PC-9 (cell line): Measurements from ENCODE around the gene ENPP6.

Experiments
- CTCF ChIP-seq: fragments of 200-600 bp; sonication (generic); conservative IDR thresholded peaks from 2 replicates; pipeline ENCODE4 v1.6.1; 2017; ENCODE audit warnings: mixed run types, antibody characterized with exemption, mild to moderate bottlenecking, moderate library complexity
- EZH2 ChIP-seq: fragments of 200-600 bp; sonication (generic); IDR thresholded peaks from 2 replicates; pipeline ENCODE4 v1.8.0; 2017; ENCODE audit warnings: antibody characterized with exemption, low read depth

- TF ChIP-seq CTCF, result no peak
- no peak for TF ChIP-seq EZH2
Observed at GRCh38 chr4:184080674-184081073, 137.0 kb downstream of the ENPP6 start.
